HK-2 (cell line): ENCODE measurements around the gene B4GALNT4.
"Not testable (repeated sequence)": the region's sequence is repeated elsewhere in the genome, so short reads cannot be mapped to it uniquely, and the experiment has no call there.

Experiments
- DNase-seq: peaks from one replicate; pipeline ENCODE4 v3.0.0-alpha.2; 2018; ENCODE audit not compliant: unreplicated experiment

The B4GALNT4 gene

DNA sequence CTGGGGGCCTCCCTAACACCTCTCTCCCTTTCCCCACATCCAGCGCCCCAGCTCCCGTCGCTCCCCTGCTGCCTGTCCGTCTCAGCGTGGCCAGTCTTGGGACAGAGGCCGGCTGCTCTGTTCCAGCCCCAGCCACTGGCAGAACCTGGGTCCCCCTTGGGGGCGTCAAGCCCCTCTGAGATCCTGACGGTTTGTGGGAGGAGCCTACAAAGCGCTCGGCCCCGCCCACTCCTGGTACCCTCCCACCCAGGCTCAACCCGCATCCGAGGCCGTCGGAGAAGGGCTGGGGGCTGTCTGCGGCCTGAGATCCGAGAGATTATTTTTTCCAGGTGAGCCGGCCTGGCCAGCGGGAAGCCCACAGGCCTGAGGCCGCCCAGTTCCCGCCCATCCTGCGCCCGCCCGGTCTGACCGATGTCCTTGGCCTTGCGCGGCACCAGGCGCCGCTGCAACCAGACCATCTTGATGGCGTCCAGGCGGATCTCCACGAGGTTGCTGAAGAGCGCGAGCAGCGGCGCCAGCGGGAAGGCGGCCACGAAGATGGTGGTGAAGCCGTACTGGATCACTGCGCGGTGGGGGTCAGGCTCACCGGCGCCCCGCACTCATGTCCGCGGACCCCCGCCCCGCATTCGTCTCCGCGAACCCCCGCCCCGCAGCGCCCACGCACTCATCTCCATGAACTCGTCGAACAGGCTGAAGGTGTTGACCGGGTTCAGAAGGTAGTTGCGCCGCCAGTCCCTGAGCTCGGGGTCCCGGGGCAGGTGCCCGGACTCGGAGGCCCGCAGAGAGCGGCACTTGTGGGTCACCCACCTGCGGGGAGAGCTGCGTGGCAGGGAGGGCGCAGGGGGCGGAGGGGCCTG is 51.0 kb downstream of the B4GALNT4 start:
- no peak for DNase-seq

DNA sequence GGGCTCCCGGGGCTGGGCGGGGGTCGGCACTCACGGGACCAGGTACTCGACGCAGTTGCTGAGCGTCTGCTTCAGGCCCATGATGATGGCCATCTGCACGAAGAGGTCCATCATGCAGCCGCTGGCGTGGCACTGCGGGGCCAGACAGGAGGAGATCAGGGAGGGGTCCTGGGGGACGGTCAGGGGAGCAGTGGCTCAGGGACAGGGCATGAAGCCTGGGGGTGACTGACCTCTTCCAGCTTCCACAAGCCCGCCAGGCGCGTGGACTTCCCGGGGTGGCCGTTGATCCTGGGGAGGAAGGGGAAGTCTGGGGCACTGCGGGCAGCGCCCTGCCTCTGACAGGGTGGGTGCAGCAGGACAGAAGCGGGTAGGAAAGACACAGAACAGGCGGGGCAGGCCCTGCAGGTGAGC is 51.6 kb downstream of the B4GALNT4 start:
- no peak for DNase-seq

DNA sequence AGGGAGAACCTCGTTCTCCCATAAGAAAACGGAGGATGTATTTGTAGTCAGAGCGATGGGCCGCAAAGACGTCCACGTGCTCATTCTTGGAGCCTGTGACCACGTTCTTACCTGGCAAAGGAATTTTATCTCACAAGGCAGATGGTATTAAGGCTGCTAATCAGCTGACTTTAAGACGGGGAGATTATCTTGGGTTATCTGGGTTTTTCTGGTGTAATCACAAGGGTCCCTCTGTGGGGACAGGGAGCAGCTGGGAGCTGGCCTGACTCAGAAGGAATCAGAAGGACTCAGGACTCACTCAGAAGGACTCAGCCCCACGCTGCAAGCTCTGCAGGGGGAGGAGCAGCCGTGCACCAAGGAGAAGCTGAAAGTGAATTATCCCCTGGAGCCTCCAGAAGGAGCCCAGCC is 53.0 kb downstream of the B4GALNT4 start:
- DNase-seq = no peak

DNA sequence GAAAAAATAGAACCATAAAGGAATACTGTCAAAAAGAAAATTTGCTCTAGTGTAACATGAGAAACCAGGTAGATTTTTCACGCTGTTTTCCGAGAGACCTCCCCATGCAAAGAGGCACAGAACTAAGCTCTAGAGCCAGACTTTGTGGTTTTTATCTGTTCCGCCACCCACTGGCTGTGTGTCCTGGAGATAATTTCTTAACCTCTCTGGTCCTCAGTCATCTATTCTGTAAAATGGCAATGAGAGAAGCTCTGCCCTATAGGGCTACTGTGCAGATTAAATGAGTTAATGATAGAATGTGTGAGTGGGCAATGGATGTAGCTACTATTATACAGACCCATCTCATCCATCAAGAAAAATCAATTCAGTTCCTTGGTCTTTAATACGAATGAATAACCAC is 54.9 kb downstream of the B4GALNT4 start:
- DNase-seq = no peak

DNA sequence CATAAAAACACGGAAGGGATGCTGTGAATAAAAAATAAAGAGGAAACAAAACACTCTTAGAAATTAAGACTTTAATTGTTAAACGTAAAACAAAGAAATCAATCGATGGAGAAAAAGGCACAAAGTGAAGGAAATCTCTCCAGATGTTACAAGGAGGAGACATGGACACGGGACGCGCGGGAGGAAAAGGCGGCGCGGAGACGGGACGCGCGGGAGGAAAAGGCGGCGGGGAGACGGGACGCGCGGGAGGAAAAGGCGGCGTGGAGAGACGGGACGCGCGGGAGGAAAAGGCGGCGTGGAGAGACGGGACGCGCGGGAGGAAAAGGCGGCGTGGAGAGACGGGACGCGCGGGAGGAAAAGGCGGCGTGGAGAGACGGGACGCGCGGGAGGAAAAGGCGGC is 55.5 kb downstream of the B4GALNT4 start:
- not testable (repeated sequence) for DNase-seq

DNA sequence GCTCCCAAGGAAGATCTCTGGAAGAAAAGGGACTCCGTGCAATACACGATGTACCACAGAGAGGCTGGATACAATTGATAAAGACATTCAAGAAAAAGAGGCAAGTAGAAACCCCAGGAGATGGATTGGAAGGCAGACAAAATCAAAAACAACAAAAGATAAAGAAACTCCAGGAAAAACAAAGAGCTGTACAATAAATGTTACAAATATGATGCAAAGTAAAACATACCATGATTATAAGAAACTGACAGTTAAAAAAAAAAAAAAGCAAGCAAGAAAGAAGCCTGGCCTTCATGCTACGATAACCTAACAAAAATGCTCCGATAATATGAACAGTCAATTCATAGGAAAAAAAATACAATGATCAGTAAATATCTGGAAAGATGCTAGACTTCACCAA is 56.0 kb downstream of the B4GALNT4 start:
- no peak for DNase-seq

DNA sequence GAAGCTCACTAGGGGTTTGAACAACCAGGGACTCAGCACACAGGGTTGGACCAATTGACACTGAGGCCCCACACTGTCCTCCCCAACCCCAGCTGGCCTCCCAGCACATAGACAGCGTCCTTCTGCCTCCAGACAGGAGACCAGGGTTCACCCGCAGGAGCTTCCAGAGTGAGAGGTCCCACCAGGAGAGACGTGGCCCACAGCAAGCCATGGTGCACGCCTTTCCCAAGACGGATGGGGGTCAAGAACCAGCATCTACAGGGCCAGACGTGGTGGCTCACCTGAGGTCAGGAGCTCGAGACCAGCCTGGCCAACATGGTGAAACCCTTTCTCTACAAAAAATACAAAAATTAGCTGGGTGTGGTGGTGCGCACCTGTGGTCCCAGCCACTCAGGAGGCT is 57.6 kb downstream of the B4GALNT4 start:
- DNase-seq = no peak

DNA sequence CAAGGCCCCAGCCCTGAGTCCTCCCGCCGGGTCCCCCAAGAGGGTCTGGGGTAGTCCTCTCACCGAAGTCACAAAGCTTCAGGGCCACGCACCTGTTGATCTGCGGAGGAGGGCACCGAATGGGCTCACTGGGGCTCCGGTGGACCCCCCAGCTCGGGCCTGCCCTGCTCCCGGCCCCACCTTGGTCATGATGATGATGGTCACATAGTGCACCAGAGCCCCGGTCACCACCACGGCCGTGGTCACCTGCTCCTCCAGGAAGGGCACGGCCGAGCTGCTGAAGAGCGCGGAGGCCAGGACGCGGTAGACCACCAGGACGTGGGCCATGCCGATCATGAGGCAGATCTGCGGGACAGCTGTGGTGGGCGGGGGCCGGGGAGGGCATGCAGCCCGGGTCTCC is 59.0 kb downstream of the B4GALNT4 start:
- no peak for DNase-seq

DNA sequence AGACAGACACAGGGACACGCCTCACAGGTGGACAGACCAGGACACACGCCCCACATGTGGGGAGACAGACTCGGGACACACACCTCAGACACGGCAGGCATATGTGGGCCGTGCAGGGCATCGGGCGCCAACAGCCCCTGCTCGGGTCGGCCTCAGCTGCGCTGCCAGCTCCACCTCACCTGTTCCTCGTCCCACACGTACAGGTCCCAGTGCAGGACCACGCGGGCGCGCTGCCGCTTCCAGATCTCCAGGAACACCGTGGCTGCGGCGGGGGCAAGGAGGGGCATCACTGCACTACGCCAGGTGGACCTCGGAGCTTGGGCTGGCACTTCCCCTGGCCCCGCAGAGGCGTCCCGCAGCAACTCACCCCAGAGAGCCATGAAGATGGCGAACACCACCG is 60.1 kb downstream of the B4GALNT4 start:
- no peak for DNase-seq

DNA sequence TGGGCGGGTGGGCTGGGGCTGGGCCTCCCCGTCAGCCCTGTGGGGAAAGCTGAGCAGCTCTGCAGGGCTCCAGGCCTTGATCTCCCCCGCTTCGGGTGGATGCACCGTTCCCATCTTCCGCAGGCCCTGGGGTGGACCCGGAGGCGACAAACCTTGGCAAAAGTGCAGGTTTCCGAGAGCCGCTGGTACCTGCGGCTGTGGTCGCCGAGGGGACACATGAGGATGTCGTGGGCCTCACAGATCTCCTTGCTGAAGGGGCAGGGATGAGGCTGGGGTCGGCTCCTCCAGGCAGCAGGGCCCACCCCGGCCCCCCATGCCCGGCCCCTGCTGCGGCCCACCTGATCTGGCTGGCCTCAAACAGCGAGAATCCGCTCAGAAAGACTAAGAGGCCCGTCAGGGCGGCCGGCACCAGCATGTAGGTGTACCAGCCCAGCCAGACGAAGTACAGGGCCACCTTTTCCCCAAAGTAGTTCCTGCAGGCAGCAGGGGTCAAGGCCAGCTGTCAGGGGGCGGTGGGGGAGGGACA is 60.7 kb downstream of the B4GALNT4 start:
- DNase-seq = no peak
